Stromal cell of bone marrow (primary cell): ENCODE data around the gene ASTL.
"Not testable (repeated sequence)": the region's sequence is repeated elsewhere in the genome, so short reads cannot be mapped to it uniquely, and the experiment has no call there.

Source experiments
- DNase-seq: peaks from one replicate; pipeline ENCODE4 v3.0.0-alpha.2; 2012; ENCODE audit warnings: low read depth

The ASTL gene

GRCh38 chr2:96146153-96146880, 8.0 kb upstream of the ASTL start:
- no peak for DNase-seq

- no peak for DNase-seq
Observed at GRCh38 chr2:96145848-96146152, 7.5 kb upstream of the ASTL start.

- peak; percentile 30 for DNase-seq
Observed at GRCh38 chr2:96145036-96145847, 6.9 kb upstream of the ASTL start, which contains the start of gene DUSP2. TSS of gene DUSP2 (minus strand) at chr2:96145440. CDS start at chr2:96145354, 86 bp downstream.

DNA sequence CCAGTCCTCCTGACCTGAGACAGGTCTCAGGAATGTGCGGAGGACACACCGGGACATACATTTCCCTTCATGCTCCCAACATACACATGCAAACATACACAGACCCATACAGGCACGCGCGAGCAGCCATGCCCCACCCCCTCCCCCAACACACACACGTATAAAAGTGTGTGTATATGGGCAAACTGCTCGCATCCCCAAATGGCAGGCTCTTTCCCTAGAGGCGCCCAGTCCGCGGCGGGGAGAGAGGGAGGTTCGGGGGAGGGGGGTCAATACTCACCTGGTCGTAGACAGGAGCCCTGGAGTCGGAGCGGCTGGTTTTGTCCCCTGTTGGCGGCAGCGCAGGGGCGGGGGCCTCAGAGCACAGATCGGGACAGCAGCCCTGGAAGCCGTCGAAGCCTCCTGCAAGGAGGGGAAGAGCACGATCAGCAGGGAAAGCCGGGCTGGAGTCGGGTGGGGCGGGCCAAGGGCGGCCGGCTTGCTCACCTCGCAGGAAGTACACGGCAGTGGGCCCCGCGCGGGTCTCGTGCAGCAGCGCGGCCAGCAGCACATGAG, 6.3 kb upstream of the ASTL start:
- DNase-seq = no peak

- DNase-seq = no peak
Observed at GRCh38 chr2:96143848-96144480, 5.7 kb upstream of the ASTL start.

DNA sequence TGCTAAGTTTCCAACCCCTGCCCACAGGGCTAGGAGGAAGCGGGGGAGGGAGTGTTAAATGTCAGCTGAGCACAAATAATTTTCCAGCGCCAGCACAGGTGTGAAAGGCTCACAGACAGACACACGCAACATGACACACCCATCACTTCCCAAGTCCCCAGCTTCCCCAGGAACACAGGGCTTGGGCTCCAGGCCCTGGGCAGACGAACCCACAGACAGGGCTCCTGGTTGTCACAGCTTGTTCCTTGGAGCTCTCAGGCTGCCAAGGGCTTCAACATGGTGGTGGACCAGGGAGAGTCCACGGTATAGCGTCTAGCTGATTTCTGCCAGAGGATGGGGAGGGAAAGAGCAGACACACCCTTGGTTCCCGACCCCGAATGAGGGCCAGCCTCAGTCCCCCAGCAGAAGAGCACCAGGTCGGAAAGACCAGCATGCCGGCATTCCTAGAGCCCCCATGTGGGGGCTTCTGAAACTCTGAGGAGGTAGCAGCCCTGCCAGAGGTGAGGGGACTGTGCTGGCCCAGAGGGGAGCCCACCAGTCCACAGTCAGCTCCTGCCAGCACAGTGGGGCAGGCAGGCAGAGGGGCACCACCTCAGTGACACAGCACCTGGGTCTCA, 5.0 kb upstream of the ASTL start:
- no peak for DNase-seq

DNA sequence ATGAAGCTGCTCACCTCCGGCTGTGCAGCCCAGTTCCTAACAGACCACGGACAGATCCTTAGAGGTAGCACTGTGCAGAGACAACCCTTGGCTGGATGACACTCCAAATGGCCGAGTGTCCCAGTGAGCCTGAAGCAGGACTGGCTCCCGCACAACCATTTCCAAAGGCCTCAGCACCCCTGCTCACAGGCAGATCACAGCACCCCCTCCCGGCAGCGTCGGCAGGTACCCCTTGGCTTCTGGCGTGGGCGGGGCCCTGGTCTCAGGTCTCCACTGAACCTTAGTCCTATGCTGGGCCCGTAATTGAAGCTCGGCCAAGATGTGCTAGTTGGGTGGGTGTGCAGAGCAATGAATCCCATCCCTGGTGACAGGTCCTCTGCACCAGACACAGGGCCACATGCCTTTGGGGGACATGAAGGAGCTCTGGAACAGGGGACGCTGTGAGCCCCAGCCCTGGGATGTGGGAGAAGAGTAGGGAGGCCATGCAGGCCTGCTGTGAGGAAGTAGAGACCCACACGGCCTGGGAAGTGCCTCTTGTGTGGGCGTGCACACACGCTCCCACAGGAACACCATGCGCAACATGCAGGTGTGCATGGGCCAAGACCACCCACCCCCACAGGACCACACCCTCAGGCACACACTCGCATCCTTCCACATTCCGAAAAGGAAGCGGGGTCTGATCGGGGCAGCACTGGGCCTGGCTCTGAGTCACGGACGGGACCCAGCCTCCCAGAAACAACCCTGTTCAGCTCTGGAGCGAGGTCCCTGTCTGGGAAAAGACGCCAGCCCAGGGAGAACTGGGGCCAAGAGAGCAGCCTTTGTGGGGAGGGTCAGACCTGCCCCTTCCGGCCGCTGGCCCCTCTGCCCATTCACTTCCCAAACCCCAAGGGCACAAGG, 4.2 kb upstream of the ASTL start:
- DNase-seq = no peak

DNA sequence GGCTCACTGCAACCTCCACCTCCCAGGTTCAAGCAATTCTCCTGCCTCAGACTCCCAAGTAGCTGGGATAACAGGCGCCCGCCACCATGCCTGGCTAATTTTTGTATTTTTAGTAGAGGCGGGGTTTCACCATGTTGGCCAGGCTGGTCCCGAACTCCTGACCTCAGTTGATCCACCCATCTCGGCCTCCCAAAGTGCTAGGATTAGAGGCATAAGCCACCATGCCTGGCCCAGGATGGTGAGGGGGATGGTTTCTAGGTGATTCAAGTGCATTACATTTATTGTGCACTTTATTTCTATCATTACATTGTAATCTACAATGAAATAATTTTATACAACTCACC, 3.3 kb upstream of the ASTL start:
- not testable (repeated sequence) for DNase-seq

DNA sequence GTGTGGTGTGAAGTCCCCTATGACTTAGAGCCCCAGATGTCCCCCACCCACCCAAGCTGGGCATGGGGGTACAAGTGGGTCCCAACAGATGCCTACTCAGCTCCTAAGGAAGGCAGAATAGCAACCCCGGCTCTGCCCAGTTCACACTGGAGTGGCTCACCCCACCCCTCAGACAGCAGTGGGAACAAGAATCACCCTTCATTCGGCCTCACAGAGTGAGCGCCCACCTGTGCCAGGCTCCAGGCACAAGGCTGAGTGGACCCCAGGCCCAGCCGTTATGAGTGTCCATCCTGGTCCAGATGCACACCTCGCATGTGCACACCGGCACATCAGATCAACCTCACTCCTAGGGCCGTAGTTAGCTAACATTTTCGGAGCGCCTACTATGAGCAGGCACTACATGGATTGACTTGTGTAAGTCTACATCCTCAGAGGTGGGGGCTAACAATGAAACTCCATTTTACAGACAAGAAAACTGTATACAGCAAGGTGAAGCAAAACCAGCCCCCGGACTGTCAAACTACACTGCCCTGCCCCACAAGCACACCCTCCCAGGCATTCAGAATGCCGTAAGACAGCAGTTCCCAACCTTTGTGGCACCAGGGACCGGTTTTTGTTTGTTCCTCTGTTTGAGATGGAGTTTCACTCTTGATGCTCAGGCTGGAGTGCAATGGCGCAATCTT, 2.8 kb upstream of the ASTL start:
- DNase-seq = no peak

DNA sequence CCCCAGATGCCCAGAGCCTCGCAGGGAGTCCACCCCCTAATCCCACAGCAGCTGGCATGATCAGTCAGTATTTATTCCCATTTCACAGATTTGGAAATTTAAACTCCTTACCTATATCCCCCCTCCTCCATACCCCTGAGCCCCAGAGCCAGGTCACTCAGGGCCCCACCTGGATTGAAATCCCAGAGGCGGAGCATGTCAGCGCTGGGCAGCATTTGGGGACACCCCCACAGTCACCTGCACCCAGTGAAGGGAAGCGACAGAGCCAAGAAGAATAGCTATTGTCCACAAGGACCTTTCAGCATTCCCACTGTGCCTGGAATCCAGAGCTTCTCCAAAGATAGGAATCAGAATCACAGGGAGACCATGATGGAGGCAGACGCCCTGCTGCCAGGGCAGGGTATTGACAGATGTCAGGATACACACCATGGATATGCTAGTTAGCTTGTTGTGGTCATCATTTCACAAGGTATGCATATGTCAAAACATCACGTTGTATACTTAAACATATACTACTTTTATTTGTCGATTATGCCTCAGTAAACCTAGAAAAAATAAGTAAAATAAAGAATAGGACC, 968 bp upstream of the ASTL start:
- DNase-seq = no peak

DNA sequence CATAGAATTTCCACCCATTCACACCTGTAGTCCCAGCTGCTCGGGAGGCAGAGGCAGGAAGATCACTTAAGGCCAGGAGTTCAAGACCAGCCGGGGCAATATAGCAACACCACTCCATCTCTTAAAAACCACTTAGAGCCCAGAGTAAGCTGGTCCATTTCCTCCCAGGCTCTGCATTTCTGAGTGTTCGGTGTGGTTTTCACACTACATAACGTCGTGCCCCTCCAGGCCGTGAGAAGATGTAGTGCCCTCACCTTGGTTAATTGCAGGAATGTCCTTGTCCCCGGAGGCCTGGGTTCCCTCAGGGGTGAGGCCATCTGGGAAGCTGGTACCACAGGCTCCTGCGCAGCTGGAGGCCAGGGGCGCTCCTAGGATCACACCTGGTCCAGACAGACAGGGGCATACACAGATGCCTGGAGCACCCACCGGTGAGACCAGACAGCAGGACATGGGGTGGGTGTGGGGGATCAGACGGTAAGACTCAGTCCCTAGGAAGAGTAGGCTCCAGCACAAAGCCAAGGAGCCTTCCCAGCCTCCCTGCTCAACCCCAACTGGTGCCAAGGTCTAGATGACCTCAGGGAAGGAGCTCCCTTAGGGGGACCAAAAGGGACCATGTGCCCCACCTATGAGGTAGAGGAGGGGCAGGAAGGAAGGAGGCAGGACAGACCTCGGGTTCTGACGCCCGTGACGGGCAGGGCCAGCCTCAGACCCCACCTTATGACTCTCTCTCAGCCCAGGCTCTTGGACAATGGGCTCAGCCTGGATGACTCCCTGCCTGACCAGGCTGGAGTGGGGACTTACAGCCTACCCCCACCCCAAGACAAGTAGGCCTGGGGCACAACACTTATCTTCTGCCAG, 752 bp downstream of the ASTL start:
- DNase-seq = no peak

DNA sequence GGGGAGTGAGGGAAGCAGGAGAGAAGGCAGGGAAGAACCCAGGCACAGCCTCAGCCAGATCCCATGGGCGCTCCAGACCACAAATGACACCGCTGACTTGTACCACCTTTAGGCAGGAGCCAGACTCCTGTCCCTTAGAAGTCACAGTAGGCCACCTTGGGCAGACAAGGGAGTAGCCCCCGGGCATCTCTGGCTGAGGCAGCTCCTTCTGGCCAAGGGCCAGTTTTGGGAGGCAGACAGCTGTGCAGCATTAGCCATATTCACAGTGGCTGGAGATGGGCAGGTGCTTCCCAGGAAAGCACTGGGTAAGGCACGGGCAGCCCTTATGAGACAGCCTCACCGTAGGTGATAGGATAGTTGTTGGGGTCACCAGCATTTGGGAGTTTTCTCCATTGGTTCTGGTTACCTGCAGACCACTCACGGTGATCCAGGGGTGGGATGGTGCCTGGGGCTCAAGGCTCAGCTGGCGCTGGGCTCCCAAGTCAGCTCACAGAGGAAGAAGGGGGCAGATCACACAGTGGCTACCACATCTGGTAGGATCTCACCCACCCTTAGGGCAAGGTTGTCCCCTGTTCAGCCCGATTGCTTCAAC, 2.1 kb downstream of the ASTL start:
- DNase-seq = no peak

DNA sequence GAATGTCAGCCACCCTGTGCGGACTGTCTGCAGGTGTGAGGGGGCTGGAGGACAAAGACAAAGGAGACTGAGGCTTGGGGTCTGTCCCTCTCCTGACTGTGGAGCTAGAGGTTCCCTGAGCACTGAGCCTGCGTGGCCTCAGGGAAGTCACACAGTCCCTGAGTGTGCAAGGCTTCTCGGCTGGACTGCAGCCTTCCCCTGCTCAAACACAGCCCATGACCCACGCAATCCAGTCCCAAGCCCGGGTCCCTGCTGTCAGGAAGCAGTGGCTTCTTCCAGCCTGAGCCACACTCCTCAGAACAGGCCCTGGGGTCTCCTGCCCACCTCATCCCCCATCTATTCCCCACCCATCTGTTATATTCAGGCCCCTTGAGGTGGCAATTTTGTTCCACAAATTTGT, 2.7 kb downstream of the ASTL start:
- no peak for DNase-seq

- DNase-seq = no peak
Observed at GRCh38 chr2:96135171-96135570, 3.1 kb downstream of the ASTL start.

DNA sequence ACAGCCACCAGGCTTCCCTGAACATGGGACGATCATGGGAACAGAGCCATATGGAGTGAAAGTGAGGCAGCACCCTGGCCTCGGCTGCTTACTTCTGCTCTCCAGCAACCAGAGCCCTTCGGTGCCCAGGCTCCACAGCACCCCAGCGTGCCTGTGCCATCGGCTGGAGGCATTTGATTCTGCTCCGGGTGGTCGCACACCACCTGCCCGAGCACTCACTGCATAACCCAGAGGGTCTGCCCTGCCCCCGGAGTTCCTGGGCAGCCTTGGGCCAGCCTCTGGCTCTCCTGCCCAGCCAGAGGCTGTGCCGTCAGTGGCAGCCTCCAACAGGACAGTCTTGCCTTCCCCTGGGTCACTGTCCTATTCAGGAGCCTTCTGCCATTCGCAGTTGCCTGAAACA, 3.9 kb downstream of the ASTL start:
- DNase-seq = no peak

DNA sequence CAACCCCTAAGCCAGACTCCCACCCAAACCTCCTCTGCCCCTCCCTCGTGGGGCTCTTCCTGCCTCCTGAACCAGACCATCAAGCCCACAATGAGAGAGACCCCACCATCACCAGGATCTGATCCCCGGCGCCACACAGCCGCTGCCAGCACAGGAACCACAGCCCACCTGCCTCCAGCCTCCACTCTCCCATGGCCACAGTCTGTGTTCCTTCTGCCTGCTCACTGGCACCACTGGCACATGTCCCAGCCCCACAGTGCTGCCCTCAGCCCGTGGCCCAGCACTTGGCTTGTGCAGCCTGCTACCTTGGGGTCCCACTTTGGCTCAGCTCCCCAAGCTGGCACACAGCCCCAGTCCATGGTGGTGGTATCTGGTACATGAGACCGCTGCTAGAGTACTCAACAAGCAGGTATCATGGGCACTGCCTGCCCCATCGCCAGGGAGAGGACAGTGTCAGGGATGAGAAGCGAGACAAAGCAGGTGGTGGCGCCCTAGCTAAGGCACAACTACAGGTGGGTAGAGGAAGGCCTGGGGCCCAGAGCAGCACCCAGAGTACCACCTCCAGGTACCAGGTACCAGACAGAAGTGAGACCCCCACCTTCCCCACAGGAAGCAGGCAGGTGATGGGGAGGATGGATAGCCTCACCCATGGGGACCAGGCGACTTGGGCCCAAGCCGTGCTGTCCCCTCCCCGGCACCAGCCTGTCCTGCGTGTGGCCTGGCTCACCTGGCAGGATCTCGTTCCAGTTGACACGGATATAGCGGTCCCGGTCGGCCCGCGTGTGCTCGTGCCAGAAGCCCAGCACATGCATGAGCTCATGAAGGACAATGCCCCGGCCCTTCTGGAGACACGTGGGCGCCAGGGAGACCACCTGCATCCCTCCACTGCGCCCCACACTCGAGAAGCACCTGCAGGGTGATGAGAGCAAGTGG, 6.2 kb downstream of the ASTL start:
- no peak for DNase-seq

GRCh38 chr2:96131152-96131812, 7.0 kb downstream of the ASTL start:
- DNase-seq = no peak

DNA sequence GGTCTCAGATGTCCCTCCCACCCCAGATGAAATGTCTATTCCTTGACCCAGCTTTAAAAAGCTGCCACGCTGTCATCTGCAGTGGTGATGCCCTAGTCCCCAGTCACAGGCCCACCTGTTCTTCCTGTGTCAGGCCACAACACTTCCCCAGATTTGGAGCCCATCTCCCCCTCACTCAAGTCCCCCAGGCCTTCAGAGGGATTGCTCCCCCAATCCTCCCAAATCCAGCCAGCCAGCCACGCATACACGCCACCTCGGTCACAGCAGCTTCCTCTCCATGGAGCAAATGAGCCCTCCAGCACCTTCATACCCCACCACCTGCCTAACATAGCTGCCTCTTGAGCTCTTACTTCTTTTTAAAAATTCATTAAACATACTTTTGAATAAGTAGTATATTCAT, 7.8 kb downstream of the ASTL start:
- DNase-seq = no peak
